Measurements from ENCODE around the gene HSD17B13.

DNA sequence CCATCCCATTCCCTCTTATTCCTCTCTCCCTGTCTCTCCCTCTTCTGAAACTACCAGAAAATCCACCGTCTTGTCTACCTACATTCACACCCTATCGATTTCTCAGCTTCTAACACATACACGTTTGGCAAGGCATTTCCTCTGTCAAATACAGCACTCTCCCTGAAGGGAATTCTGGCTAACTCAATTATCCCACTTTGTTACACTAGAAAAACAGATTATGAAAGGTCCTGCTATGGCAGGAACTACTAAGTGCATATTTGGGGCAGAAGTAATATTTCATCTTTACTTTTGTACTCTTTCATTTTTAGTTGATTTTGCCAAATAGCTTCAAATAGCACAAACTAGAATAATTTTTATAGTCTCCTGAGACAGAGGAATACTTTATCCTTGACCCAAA lies 55.7 kb downstream of the HSD17B13 start:
- TF ChIP-seq CTCF (IDR thresholded peaks at IDR 0.05; ENCODE audit: low read length) (no peak), EZH2 (IDR thresholded peaks at IDR 0.05; ENCODE audit: borderline replicate concordance, low read length) (no peak)
